H54 (cell line): ENCODE results near the gene LAMB1.

Experiments
- DNase-seq: peaks from one replicate; pipeline ENCODE4 v3.0.0; 2011; ENCODE audit warnings: low spot score, mixed read lengths; ENCODE audit not compliant: insufficient read length
- FAIRE-seq: peaks from 3 replicates; lab custom pipeline; 2011; peaks lifted over from hg19 to GRCh38; lab: Jason Lieb, UNC
- POLR2A ChIP-seq: IDR thresholded peaks from 2 replicates; pipeline ENCODE4 v1.6.1; 2011; ENCODE audit warnings: low read depth, mild to moderate bottlenecking, low read length

Gene LAMB1

DNA sequence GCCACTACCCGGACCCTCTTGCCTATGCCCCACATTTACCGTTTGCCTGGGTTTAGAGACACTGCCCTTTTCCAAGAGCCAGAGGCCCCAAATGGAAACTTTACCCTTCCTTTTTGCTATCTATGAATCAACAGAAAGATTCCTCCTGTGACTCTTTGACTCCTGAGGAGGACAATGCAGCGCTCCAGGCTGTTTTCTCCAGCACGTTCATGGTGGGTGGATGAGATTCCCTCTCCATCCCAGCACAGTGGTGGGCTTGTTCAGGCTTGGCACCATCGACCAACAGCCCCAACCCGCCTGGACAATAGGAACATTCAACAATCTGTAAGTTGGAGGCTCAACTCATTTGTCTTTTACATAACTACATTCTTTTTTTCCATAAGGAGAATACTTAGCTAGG, 56.1 kb downstream of the LAMB1 start:
- TF ChIP-seq POLR2A, result no peak
- FAIRE-seq (no peak), DNase-seq (no peak)

DNA sequence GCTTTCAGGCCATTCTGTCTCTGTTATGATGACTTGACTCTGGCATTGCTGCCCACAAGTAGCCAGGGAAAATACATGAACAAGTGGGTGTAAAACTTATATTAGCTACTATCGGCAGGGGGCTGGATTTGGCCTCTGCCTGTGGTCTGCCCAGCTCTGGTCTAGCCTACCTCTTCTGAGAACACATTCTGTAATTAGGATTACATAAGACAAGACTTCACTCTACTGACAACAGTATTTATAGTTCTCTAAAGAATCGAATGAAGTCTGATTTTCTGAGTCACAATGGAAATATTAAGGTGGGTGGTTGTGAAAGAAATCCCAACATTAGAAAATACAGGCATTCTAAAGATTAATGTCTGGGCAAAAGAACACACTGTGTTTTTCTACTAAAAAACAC, 56.5 kb downstream of the LAMB1 start:
- TF ChIP-seq POLR2A, result no peak
- no peak for FAIRE-seq
- DNase-seq, result no peak

DNA sequence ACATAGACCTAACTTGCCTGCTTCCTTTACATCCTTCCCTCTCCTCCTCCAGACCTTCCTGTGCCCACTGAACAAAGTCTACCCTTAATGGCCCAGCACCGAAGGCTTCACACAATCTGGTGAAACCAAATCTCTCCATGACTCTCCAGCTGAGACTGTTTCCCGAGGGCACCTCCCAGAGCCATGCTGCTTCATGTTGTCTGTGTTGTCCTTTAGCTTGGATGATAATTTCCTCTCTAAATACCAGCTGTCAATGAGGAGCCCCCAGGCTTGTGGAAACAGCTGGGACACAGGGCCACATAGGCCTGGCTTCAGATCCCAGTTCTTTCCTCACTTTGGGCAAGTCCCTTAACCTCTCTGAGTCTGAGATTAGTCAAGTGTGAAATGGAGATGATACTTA, 57.6 kb downstream of the LAMB1 start:
- no peak for TF ChIP-seq POLR2A
- DNase-seq (no peak), FAIRE-seq (no peak)

DNA sequence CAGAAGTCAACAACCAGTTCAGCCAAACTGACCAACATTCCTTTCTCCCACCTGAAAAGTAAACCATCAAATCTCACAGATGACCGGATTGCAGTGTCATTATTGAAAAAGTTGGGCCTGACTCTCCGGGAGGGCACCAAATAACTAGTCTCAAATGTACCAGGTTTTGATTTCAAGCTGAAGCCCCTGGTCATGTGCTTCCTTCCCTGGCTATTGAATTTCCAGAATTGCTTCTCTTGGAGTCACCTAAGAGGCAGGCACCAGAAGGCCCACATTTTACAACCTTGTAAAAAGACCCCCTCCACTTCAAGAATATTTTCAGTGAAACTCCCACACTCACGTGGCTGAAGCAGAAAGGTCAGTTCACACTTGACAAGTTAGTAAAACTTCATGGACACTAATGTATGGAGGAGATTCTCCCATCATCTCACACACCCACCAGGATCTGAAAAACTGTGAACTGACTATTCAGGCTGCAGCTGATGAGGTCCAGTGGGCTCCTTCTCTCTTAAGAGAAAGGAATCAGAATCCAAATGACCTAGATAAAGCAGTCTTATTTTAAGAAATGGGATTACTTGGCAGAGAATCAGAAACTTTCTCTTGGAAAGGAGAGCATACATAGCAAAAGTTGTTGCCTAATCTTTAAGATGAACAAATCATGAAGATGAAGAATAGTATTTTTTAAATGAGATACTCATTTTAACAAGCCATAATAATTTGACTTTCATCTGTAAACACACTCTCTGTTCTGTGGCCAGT, 58.4 kb downstream of the LAMB1 start:
- FAIRE-seq (no peak), DNase-seq (no peak)
- TF ChIP-seq POLR2A, result no peak

DNA sequence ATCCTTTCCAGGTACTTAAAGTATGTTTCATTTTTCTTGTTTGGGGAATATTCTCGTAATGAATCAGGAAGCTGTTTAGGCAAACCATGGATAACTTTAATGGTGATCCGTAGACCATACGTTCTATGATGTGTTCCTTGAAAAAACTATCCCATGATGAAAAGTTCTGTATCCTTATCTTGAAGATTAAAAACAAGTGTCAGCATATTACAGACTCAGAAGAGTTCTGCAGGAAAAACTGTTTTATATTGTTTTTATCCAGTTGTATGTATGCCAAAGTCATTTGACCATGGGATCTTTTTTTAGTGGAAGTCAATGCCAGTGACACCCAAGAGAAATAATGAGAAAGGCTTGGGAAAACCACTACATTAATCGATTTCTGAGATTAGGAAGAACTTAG, 59.9 kb downstream of the LAMB1 start:
- no peak for FAIRE-seq
- DNase-seq, result no peak
- TF ChIP-seq POLR2A, result no peak

DNA sequence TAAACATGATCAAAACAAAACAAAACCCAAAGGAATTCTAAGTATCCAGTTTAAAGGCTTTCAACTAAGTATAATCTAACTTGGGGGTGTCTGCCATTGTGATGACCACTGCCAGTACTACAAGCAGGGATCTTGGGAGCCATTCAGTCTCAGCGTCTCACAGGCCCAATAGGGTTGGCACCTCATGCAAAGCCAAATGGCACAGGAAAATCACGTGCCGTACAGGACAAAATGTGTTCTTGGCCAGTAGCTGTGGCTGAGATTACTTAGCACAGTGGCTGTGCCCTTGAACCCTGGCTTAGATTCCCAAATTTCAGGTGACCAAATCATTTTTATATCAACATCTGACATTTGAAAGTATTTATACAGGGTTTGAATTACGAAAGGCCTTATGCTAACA, 62.0 kb downstream of the LAMB1 start:
- no peak for FAIRE-seq
- no peak for TF ChIP-seq POLR2A
- DNase-seq, result no peak

DNA sequence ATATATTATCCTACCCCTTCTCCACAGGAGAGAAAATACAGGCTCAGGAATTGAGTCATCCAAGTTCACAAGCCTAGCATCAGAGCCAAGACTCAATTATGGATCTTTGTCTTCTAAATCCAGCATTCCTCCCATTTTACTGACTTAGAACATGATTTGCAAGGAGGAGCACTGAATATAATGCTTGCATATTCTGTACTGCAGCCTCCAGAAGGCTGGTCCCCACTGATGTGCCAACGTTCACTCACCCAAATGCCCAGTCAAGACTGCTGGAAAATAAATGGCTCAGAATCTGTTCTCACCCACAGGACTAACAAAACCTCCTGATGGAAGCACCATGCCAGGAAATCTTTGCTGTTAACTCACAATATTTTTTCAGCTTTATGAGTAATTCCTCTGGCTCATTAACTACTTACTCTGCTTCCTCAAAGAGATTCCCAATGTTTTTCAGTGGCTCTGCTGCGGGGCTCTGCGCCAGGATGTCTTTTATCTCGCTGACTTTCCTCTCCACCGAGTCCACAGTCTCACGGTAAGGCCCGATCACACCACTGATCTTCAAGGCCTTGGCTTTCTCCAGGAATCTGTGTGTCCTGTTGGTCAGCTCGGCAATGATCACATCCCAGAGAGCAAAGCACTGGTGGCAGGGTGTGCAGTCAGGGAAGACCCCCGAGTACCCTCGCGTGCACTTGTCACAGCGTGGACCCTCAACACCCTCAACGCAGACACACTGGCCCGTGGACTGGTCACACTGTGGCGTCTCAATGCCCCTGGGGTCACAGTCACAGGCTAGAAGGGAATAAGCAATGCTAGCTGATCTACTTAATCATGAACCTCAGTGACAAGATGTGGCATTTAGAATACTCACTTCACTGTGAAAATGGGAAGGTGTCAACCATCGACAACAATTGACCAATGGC, 63.1 kb downstream of the LAMB1 start:
- FAIRE-seq, result no peak
- TF ChIP-seq POLR2A, result no peak
- DNase-seq, result no peak

DNA sequence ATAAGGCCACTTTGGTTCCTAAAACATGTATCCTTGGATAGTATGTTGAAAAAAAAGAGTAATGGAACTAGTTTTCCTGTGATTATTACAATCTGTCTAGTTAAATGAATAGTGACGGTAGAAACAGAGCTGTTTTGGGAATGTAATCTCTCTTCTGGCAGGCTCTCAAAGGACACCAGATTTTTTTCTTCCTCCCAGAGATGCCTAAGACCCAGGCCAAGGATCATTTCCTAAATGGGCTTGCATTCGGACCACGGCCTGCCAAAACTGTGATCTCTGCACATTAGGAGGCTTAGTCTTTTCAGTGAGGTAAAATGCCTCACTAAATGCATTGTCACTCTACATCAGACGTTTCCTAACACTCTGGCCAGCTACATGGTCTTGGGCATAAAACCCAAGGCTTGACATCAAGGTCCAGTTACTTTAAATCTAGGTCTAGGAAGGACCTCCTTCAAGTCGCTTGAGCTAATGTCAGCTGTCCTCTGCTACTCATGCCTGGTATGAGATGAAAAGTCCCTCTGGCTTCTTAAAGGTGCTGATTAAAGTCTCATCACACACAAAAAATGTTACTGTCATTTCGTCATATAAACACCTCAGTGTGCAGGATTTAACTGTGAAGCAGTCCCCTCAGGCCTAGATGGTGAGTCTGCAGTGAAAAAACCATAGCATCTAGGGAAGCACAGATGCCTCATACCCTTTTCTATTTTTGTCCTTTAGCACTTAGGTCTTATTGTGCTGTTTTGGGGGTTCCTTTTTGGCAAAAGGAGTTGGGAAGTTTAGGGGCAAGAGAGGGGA, 64.3 kb downstream of the LAMB1 start:
- DNase-seq (no peak), FAIRE-seq (no peak)
- no peak for TF ChIP-seq POLR2A

DNA sequence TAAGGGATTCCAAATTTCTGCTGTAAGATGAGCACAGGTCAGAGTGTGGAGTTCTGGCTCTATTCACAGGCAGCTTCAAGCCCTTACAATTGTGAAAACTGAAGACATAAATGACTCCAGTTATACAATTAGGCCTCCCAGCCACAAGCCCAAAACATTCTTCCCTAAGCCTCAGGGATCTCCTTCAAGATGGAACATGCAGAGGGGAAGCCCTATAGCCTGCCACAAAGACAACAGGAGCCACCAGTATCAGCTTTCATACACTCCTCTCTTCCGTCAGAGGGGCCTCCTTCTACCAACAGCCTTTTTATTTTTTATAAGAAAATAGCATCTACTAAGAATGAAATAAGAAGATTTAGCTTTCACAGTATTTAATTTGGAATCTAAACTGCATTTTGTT, 65.4 kb downstream of the LAMB1 start:
- no peak for TF ChIP-seq POLR2A
- DNase-seq, result no peak
- no peak for FAIRE-seq

DNA sequence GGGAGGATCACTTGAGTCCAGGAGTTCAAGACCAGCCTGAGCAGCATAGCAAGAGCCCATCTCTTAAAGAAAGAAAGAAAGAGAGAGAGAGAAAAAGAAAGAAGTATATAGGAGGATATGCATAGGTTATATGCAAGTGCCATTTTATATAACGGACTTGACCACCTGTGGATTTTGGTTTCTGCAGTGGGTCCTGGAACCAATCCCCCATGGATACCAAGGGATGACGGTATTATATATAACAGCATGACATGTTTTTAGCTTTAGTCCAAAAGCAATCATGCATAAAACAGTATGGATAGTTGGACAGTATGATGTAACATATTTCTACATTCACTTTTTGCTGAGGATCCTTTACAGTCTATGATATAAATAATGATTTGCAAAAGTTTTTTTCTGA, 66.6 kb downstream of the LAMB1 start:
- no peak for FAIRE-seq
- TF ChIP-seq POLR2A, result no peak
- DNase-seq, result no peak

DNA sequence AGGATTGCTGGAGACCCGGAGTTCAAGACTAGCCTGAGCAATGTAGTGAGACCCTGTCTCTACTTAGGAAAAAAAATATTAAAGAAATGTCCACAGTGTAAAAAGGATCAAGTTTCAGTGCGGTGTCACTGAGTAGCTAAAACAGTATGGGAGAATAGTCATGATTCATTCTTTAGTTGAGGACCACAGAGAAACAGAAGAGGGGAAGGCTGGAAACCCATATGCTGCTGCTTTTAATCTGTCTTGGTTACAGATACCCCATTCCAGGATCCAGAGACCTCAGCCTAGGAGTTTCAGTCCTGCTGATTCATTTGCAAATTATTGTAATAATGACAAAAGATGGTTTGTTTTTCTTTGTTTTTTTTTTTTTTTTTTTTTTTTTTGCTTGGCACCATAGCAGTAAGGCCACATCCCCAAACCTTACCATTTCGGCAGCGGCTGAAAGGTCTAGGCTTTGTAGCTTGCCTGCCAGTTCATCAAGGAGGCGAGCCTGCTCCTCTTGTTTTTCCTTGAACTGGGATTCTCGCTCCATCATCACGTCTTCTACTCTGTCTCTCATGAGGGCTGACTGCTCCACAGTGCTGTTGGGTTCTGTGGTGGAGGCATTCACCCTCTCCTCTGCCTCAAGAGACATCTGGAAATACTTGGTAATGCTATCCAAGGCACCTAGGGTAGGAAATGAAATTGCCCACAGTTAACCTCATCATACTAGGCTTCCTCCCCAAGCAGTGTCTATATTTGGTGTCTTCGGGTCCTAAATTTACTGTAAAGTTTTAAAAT, 67.8 kb downstream of the LAMB1 start:
- no peak for TF ChIP-seq POLR2A
- FAIRE-seq (no peak), DNase-seq (no peak)

DNA sequence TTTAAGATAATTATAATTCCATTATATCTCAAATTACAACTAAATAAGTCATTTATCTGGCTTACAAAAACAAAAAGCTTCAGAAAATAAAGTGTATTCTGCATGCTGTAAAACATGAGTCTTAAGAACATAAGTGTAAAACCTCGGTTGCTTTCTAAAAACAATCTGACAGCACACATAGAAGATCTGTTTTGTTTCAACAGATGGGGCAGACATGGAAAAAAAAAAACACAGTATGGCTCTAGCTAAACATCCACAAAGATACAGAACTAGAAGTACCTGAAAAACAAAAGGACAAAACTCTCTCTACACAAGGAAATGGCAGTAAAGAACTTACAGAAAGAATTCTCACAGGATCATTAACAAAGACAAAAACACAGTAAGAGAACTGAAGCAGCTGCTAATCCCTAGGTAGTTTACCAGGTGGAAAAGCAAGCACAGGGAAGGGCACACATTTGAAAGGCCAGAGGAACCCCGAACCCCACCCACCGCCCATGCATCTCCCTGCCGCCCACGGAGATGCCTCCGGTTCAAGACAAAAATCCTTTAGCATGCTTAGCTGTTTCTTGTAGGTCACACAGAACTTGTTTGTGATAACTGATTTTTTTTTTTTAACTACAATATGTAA, 69.5 kb downstream of the LAMB1 start:
- TF ChIP-seq POLR2A, result no peak
- FAIRE-seq (no peak), DNase-seq (no peak)

DNA sequence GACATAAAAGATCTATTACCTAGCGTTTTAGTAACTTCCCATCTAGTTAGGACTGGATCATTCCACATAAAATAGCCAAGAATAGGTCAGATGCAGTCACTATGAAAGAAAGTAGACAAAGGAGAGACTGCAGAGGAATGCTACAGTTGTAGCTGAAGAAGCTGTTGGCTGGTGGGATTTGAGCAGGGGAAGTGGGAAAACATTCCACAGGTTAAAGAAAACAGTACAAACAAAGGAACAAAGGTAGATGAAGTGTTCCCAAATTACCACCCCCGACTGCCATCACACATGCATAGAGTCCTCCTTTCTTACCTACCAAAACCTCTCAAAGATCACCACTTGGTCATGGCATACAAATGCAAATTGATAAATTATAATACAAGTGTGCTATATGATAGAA, 70.2 kb downstream of the LAMB1 start:
- FAIRE-seq, result no peak

More for the DNA sequence above, 70.2 kb downstream of the LAMB1 start:
- no peak for TF ChIP-seq POLR2A
- no peak for DNase-seq
